GM12801 (cell line): ENCODE measurements around the gene GARIN1A.

Experiments used
- CTCF ChIP-seq: IDR thresholded peaks from one replicate; pipeline ENCODE4 v1.5.1; 2011; ENCODE audit warnings: control low read depth; ENCODE audit not compliant: insufficient read length; ENCODE audit errors: extremely low read depth

Gene GARIN1A

GRCh38 chr7:128693373-128694015, 21.4 kb downstream of the GARIN1A start:
- TF ChIP-seq CTCF, result no peak

- TF ChIP-seq CTCF, result no peak
These were observed 22.6 kb downstream of the GARIN1A start for GRCh38 chr7:128694738-128695137.

GRCh38 chr7:128697302-128697905, 25.3 kb downstream of the GARIN1A start:
- no peak for TF ChIP-seq CTCF

GRCh38 chr7:128699196-128699712, 27.2 kb downstream of the GARIN1A start:
- TF ChIP-seq CTCF, result no peak

- no peak for TF ChIP-seq CTCF
These were observed 27.8 kb downstream of the GARIN1A start for GRCh38 chr7:128699895-128700294.

- TF ChIP-seq CTCF, result no peak
These were observed 29.1 kb downstream of the GARIN1A start for GRCh38 chr7:128701062-128701785.

GRCh38 chr7:128703609-128704241, 31.6 kb downstream of the GARIN1A start:
- no peak for TF ChIP-seq CTCF
